Esophagus (tissue), 2 donors: ENCODE data around the gene SPIRE2. TPM values are rescaled to one million over a fixed set of nuclear protein-coding genes. Genes with fewer than 3 reads are reported as not detected.
A peak's percentile ranks its signal among the peaks of the same experiment; 100 is the strongest.
"Not testable (repeated sequence)": the region's sequence is repeated elsewhere in the genome, so short reads cannot be mapped to it uniquely, and the experiment has no call there.

Experiments used
- H3K27ac ChIP-seq, 2 donors: one replicate each; pipeline ENCODE4 v1.5.1; 2013; ENCODE audit warnings: low read depth in 2 of 2, mild to moderate bottlenecking in 2 of 2, inconsistent platforms in 1 of 2, low read length in 1 of 2, moderate library complexity in 1 of 2
- H3K27me3 ChIP-seq, 2 donors: one replicate each; pipeline ENCODE4 v1.6.1; 2013; ENCODE audit warnings: low read length in 2 of 2, control low read depth in 1 of 2, mild to moderate bottlenecking in 1 of 2; ENCODE audit not compliant: insufficient read depth in 2 of 2, control insufficient read depth in 1 of 2
- H3K36me3 ChIP-seq, 2 donors: one replicate each; pipeline ENCODE4 v1.6.1; 2013; ENCODE audit warnings: low read length in 1 of 2; ENCODE audit not compliant: control insufficient read depth in 2 of 2, insufficient read depth in 2 of 2
- H3K4me1 ChIP-seq, 2 donors: one replicate each; pipeline ENCODE4 v1.6.1; 2013; ENCODE audit warnings: low read length in 1 of 2; ENCODE audit not compliant: control insufficient read depth in 2 of 2, insufficient read depth in 2 of 2
- H3K4me3 ChIP-seq, 2 donors: one replicate each; pipeline ENCODE4 v1.5.1; 2013; ENCODE audit warnings: low read length in 2 of 2, mild to moderate bottlenecking in 2 of 2, low read depth in 1 of 2, moderate library complexity in 1 of 2
- H3K9me3 ChIP-seq, 2 donors: one replicate each; pipeline ENCODE4 v1.6.1; 2013; ENCODE audit warnings: mild to moderate bottlenecking in 2 of 2, low read depth in 1 of 2, low read length in 1 of 2, moderate library complexity in 1 of 2; ENCODE audit not compliant: control insufficient read depth in 2 of 2, insufficient read depth in 1 of 2
- WGBS, 2 donors: extraction: QIAGEN DNeasy Blood & Tissue Kit; methylation state at CpG; one replicate each; pipeline ENCODE4 v1.1.7; 2013; 5-methylcytosine and 5-hydroxymethylcytosine counted together
- polyA plus RNA-seq, 2 donors: library from polyadenylated mRNA; stranded (reverse); fragments of 200-250 nt; gene quantifications; one replicate each; pipeline ENCODE4 v1.2.3, GENCODE V29; 2013
- donor health status: healthy with polysubstance abuse.
- donor health status: Bipolar disorder and iron deficiency.

SPIRE2 gene
- polyA plus RNA-seq, 2 donors, result 3.6 to 6.4 TPM

DNA sequence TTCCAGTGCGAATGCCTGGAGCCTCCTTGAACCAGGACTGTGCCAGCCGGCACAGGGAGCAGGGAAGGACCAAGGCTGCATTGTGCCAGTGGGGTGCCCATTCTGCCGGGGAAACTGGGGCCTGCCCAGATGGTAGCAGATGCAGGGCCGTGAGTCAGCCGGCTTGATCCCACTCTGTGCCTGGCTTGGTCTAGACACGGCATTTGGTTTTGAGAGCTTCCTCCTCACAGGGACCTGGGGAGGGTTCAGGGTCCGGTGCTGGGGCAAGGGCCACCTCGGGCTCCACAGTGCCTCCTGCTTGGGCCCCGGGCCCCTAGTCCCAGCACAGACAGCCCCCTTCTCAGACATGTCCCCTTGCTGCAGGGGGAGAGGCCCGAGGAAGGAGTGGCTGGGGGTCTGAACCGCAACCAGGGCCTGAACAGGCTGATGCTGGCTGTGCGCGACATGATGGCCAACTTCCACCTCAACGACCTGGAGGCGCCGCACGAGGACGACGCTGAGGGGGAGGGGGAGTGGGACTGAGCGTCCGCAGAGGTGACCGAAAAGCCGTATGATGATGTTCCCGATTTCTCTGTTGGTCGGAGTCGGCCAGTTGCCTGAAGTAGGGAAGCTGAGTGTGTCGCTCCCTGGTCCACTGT is 82.6 kb downstream of the SPIRE2 start:
- H3K4me3 ChIP-seq, result no peak overlapping the region
- no peaks in the 10 kb centered on the region for H3K27me3 ChIP-seq
- no peaks in the 10 kb centered on the region for H3K9me3 ChIP-seq
- peaks cover 14 to 49% of the 10 kb centered on the region in 2 donors for H3K36me3 ChIP-seq
- 91 to 93% methylated on average over 27 of the region's 27 CpGs for WGBS, 2 donors
- H3K27ac ChIP-seq, result no peak overlapping the region
- H3K4me1 ChIP-seq, result peaks cover 0 to 12% of the 10 kb centered on the region in 2 donors

DNA sequence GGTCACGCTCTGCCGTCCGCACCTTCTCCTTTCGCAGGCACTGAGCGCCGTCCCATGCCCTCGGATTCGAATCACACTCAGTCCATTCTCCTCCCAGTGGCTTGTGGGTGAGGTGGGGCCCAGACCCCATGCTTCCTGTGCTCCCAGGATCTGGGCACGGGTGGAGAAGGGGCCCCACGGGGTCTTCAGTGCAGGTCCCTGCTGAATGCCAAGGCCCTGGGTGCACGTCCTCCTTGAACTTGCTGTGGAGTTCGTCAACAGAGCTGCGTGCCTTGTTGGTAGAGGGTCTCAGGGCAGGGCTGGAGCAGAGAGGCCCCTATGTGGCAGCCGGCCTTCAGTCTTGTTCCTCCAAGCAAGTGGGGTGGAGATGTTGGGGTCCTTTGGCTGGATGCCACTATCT is 83.1 kb downstream of the SPIRE2 start:
- 91% methylated on average over 14 of the region's 14 CpGs for WGBS, 2 donors
- no peaks in the 10 kb centered on the region for H3K9me3 ChIP-seq
- H3K36me3 ChIP-seq, result peaks cover 10 to 44% of the 10 kb centered on the region in 2 donors
- no peak overlapping the region for H3K27ac ChIP-seq
- no peaks in the 10 kb centered on the region for H3K27me3 ChIP-seq
- no peak overlapping the region for H3K4me3 ChIP-seq
- H3K4me1 ChIP-seq, result peaks cover 0 to 12% of the 10 kb centered on the region in 2 donors

DNA sequence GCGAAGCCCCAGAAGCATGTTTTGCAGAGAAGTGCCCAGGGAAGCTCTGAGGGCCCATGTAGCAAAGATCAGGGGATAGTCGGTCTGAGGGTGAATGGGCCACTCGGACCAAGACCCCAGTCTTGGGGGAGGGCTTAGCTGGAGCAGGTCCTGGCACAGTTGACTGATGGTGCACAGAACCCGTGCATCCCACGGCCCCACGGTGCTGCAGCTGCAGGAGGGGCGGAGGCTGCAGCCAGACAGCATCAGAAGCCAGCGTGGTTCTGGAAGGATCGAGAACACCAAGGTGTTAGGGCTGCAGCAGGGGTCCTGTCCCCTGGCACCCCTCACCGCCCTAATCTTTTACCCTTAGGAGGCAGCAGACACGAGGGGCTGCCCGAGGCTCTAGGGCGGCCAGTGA is 83.9 kb downstream of the SPIRE2 start:
- H3K27me3 ChIP-seq, result no peaks in the 10 kb centered on the region
- H3K9me3 ChIP-seq, result no peaks in the 10 kb centered on the region
- peaks cover 0 to 12% of the 10 kb centered on the region in 2 donors for H3K4me1 ChIP-seq
- no peak overlapping the region for H3K27ac ChIP-seq
- WGBS, 2 donors, result 80 to 82% methylated on average over 13 of the region's 13 CpGs
- peaks cover 3 to 36% of the 10 kb centered on the region in 2 donors for H3K36me3 ChIP-seq
- H3K4me3 ChIP-seq, result no peak overlapping the region

DNA sequence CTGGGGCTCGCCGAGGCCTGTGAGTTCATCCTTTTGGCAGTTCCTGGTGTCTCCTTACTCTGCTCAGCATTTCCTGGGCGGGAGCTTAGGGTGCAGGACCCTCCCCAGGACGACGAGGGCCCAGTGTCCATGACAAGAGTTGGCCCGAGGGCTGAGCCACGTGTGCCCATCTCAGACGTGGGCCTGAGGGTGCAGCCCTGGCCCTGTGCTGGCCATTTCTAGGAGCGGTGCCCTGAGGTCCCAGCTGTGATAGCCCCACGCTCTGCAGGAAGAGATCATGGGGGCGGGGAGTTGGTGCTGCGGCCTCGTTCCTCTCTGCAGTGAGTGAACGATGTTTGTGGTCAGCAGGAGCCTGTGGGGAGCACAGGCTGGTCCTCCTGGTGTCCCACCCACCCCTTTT is 84.4 kb downstream of the SPIRE2 start:
- no peak overlapping the region for H3K27ac ChIP-seq
- peaks cover 0 to 13% of the 10 kb centered on the region in 2 donors for H3K4me1 ChIP-seq
- peaks cover 3 to 36% of the 10 kb centered on the region in 2 donors for H3K36me3 ChIP-seq
- H3K27me3 ChIP-seq, result no peaks in the 10 kb centered on the region
- H3K4me3 ChIP-seq, result no peak overlapping the region
- 71 to 75% methylated on average over 14 of the region's 14 CpGs for WGBS, 2 donors
- no peaks in the 10 kb centered on the region for H3K9me3 ChIP-seq

DNA sequence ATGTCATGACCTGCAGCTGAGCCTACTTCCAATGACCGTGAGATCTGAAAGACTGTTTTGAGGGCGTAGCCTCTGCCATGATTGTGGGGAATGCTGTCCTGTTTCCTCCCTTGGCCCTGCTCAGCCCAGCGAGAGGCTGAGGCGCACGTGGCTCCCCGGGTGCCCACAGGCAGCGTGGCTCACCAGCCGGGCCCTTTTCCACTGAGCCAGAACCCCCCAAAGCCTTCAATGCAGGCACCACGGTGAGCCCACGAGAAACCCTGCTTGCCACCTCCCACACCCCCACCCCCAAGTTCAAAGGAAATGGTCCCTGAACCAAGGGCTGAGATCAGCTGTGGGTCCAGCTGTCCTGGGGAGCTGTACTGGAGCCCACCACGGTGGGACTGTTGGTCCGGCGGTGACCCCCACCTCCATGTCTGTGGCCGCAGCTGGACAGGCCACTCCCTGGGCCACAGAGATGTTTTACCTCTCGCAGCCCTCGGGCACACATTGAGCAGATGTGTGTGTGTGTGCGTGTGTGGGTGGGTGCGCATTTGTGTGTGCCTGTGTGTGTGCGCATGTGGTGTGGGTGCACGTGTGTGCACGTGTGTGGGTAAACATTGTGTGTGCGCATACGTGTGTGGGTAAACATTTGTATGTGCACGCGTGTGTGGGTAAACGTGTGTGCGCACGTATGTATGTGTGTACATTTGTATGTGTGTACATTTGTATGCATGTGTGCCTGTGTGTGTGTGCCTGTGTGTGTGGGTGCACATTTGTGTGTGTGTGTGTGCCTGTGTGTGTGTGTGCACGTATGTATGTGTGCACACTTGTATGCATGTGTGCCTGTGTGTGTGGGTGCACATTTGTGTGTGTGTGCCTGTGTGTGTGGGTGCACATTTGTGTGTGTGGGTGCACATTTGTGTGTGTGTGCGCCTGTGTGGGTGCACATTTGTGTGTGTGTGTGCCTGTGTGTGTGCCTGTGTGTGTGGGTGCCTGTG is 85.4 kb downstream of the SPIRE2 start:
- peaks cover 7 to 23% of the 10 kb centered on the region in 2 donors for H3K4me1 ChIP-seq
- no peak overlapping the region for H3K27ac ChIP-seq
- H3K9me3 ChIP-seq, result no peaks in the 10 kb centered on the region
- WGBS, 2 donors, result 76 to 84% methylated on average over 30 of the region's 30 CpGs
- H3K27me3 ChIP-seq, result no peaks in the 10 kb centered on the region
- no peak overlapping the region for H3K4me3 ChIP-seq
- H3K36me3 ChIP-seq, result peaks cover 3 to 29% of the 10 kb centered on the region in 2 donors

DNA sequence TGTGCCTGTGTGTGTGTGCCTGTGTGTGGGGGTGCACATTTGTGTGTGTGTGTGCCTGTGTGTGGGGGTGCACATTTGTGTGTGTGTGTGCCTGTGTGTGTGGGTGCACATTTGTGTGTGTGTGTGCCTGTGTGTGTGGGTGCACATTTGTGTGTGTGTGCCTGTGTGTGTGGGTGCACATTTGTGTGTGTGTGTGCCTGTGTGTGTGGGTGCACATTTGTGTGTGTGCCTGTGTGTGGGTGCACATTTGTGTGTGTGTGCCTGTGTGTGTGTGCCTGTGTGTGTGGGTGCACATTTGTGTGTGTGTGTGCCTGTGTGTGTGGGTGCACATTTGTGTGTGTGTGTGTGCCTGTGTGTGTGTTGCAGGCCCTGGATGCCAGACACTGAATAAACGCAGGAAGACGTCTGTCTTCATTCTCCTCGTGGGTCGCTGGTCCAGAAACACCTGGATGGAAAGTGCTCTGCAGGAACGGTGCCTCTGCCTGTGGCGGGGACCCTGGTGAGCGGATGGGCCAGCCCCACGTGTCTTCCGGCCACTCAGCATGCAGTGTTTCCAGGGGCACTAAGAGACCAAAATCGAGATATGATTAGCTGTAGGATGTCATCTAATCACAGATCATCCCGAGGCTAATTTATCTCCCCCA is 86.5 kb downstream of the SPIRE2 start:
- WGBS, 2 donors, result 51 to 55% methylated on average over 11 of the region's 11 CpGs
- Histone ChIP-seq H3K36me3 (peaks cover 3 to 27% of the 10 kb centered on the region in 2 donors), H3K4me1 (peaks cover 7 to 23% of the 10 kb centered on the region in 2 donors)
- H3K9me3 ChIP-seq, H3K27ac ChIP-seq, H3K4me3 ChIP-seq, H3K27me3 ChIP-seq: not testable (repeated sequence)

DNA sequence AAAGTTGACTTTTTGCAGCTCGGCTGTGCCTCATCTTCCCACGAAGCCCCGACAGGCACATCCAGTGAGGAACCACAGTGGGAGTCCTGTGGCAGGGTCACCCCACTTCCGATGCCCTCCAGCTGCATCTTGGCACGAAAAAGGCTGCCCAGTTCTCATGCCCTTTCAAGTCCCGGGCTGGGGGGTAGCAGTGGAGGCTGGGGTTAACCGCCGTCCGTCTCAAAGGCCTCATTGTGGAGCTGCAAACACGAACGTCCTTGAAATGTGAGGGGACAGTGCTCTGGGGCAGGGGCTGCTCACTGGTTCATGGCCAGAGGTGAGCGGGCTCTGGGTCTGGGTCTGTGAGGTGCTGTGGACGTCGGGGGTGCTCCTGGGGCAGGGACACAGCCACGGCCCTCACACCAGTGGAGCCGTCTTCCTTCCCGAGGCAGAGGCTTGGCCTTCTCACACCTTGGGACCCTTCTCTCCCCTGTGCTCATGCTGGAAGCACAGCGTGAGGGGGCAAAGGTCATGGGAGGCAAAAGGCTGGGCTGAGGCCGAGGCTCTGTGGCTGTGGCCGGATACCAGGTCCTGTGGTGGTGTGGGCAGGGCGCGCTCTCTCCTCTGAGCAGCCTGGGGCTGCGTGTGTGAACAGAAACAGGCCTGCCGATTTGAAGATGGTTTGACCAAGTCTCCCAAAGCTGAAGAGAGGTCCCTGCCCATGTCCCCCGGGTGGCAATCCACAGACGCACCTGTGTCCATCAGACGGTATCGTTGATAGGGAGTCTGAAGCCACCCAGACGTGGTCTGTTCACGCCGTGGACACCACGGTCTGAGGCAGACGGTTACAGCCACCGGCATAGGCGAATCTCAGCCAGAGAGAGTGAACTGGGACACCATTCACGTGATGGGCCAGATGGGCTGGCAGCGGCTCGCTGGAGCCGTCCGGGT is 87.3 kb downstream of the SPIRE2 start:
- Histone ChIP-seq H3K27me3 (no peaks in the 10 kb centered on the region), H3K36me3 (peaks cover 3 to 21% of the 10 kb centered on the region in 2 donors), H3K9me3 (no peaks in the 10 kb centered on the region), H3K4me3 (no peak overlapping the region), H3K4me1 (peaks cover 7 to 15% of the 10 kb centered on the region in 2 donors), H3K27ac (no peak overlapping the region)
- 70 to 78% methylated on average over 40 of the region's 40 CpGs for WGBS, 2 donors

DNA sequence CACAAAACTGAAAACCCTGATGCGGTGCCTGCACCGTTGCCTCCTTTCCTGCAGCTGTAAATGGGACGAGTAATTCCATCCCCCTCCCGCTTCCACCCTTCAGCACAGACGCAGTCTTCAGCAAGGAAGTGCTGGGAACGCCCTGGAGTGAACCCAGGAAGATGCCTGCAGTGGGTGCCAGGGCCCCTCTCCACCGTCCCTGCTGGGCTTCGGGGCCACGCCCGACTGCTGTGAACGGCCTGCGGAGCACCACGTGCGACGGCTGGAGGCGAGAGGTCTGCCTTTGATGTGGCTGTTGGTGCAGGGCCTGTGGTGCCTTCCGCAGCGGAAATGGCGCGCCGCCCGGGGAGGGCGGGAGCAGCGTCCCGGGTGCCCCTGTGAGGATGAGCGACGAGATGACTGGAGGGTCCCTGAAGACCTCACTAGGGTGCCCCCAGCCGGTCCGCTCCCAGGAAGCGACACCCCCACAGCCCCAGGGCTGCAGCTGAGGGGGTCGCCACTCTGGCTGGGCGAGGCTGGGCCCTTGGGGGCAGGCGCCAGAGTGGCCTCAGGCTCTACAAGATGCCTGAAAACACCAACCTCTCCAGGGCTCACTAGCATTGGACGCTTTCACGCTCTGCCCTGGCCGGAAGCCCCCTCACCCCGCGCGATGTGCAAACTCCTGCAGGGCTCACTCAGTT is 89.6 kb downstream of the SPIRE2 start:
- Histone ChIP-seq H3K36me3 (peaks cover 0 to 5% of the 10 kb centered on the region in 2 donors), H3K4me3 (peak overlapping the region; percentile 5 to 6), H3K4me1 (peaks cover 10 to 17% of the 10 kb centered on the region in 2 donors), H3K27me3 (peaks cover 0 to 2% of the 10 kb centered on the region in 2 donors), H3K27ac (no peak overlapping the region), H3K9me3 (no peaks in the 10 kb centered on the region)
- WGBS, 2 donors, result 0 to 1% methylated on average over 39 of the region's 39 CpGs
